GM12864 (cell line): ENCODE results near the gene BMP3.

Source experiments
- DNase-seq: peaks from one replicate; pipeline ENCODE4 v3.0.0-alpha.2; 2011; ENCODE audit warnings: low read depth
- H3K4me3 ChIP-seq: 2 replicates; pipeline ENCODE4 v1.5.1; 2011; ENCODE audit warnings: mild to moderate bottlenecking, low read depth, low read length, control low read depth
- TF ChIP-seq, protein P1 (sequence below): IDR thresholded peaks from 2 replicates; pipeline ENCODE4 v1.5.1; 2011; ENCODE audit warnings: low read depth, mild to moderate bottlenecking, moderate library complexity, low read length, control low read depth, inconsistent platforms; ENCODE audit errors: missing control alignments

Gene BMP3

DNA sequence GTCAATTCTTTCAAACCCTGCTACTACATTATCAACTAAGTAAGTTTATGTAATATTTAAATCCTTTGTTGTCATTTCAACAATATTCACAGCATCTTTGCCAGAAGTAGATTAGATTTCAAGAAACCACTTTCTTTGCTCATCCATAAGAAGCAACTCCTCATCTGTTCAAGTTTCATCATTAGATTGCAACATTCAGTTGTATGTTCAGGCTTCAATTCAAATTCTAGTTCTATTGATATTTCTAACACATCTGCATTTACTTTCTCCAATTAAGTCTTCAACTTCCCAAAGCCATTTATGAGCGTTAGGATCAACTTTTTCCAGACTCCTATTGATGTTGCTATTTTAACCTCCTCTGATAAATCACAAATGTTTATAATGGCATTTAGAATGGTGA is 66.1 kb downstream of the BMP3 start:
- DNase-seq = no peak
- TF ChIP-seq, protein P1, sequence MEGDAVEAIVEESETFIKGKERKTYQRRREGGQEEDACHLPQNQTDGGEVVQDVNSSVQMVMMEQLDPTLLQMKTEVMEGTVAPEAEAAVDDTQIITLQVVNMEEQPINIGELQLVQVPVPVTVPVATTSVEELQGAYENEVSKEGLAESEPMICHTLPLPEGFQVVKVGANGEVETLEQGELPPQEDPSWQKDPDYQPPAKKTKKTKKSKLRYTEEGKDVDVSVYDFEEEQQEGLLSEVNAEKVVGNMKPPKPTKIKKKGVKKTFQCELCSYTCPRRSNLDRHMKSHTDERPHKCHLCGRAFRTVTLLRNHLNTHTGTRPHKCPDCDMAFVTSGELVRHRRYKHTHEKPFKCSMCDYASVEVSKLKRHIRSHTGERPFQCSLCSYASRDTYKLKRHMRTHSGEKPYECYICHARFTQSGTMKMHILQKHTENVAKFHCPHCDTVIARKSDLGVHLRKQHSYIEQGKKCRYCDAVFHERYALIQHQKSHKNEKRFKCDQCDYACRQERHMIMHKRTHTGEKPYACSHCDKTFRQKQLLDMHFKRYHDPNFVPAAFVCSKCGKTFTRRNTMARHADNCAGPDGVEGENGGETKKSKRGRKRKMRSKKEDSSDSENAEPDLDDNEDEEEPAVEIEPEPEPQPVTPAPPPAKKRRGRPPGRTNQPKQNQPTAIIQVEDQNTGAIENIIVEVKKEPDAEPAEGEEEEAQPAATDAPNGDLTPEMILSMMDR = no peak
- H3K4me3 ChIP-seq = no peak overlapping the region

DNA sequence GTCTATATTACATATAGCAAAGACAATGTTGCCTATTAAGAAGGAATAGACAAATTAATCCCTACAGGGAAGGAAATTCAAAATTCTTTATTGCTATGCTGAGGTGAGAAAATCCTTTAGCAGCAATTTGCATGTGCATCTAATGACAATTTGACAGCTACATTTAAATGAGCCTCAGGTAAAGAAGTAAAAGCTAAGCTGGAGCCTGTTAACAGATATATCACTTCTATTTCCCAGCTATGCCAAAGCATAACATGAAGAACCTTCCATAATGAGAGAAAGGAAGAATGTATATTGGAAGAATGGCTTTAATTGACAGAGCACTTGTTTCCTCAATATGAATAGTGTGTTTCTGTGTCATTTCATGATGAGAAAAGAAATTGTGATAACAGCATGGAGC is 71.6 kb downstream of the BMP3 start:
- TF ChIP-seq, protein P1 = no peak
- DNase-seq = no peak
- H3K4me3 ChIP-seq = no peak overlapping the region

DNA sequence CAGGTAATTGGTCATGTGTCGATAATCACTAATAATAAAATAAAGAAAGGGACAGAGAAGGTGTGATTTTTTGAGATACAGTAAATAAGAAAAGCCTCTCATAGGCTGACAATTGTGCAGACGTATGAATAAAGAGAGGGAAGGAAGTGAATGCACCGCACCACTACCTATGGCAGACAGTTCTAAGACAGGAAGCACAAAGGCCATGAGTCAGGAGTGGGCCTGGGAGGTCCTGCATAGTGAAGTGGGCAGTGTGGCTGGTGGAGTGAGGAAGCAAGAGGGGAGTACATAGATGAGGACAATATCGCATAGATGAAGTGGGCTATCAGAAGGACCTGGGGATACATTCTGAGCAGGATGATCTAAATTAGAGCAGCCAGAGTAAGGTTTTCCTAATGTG is 75.6 kb downstream of the BMP3 start:
- DNase-seq = no peak
- TF ChIP-seq, protein P1 = no peak
- no peak overlapping the region for H3K4me3 ChIP-seq
